HG02763 (cell line): Measurements from ENCODE around the gene EMSY.
"Not testable (repeated sequence)": the region's sequence is repeated elsewhere in the genome, so short reads cannot be mapped to it uniquely, and the experiment has no call there.

ENCODE experiments used
- ATAC-seq: cut with Tn5 transposase; IDR thresholded peaks from one replicate; pipeline ENCODE4 v1.9.1; 2021; ENCODE audit warnings: mild to moderate bottlenecking, moderate library complexity; ENCODE audit not compliant: unreplicated experiment

EMSY gene

DNA sequence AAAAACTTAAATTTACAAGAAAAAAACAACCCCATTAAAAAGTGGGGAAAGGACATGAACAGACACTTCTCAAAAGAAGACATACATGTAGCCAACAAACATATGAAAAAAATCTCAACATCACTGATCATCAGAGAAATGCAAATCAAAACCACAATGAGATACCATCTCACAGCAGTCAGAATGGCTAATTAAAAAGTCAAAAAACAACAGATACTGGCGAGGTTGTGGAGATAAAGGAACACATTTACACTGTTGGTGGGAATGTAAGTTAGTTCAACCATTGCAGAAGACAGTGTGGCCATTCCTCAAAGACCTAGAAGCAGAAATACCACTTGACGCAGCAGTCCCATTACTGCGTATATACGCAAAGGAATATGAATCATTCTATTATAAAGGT lies 150.3 kb downstream of the EMSY start:
- not testable (repeated sequence) for ATAC-seq

DNA sequence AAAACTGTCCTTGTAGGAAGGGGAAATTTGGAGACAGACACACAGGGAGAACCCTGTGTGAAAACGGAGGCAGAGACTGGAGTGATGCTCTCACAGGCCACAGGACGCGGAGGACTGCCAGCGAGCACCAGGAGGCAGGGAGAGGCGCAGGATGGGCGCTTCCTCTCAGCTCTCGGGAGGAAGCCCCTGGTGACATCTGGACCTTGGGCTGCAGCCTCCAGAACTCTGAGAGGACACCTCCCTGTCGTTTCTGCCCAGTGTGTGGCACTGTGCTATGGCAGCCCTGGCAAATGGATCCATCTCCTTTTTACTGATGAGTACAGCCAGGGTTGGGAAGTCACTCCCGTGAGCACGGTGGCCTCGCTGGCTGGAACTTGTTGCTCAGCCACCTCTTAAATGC lies 151.8 kb downstream of the EMSY start:
- no peak for ATAC-seq

DNA sequence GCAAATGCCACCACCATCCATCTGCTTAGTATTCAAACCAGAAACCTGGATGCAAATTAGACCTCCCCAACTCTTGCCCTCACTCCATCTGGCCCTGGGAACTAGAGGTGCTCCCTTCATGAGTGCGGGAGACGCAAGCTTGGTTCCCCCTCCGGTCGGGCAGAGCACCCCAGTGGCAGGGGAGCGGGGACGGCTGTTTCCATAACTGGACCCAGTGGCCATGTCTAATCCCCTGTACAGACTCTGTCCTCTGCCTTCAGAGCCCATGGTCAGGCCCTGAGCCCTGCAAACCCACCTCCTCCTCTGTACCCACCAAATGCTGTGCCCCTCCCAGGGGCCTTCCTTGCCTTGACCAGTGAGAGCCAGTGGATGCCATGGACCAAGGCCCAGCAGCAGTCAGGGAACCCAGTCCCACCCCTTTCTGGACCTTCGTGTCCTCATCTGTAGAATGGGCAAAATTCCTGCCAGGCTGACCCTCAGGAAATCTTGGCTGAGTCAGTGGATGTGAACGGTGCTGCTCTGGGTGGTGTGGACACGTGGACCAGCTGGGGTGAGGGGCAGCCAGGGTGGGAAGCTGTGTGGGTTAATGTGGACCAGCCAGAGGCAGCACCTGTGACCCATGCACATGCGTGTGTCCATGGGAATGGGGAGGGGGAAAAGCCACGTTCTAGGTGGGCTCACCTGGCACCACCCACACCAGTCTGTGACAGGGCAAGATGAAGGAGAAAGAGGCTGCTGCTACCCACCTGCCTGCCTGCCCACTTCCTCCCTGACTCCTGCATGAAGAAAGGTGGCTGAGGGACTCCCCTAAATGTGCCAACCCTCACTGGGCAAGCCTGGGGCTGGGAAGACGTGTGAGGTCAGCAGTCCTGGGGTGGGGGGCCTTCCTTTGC lies 153.0 kb downstream of the EMSY start:
- no peak for ATAC-seq

DNA sequence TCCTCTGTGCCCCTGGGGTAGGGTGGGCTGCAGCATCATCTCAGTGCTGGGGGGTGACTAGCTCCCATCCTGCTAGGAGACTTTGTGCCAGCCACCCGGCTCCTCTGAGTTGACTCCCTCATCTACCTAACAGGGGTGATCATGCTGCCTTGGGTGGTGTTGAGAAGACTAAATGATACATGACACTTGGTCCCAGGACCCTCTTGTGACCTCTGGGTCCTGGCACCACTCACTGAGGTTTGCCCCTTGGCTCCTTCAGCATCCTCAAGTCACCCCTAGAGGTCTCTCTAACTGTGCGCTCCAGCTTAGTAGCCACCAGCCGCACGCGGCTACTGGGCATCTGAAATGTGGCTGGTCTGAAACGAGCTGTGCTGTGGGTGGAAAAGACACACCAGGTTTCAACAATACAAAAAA lies 153.6 kb downstream of the EMSY start:
- no peak for ATAC-seq

DNA sequence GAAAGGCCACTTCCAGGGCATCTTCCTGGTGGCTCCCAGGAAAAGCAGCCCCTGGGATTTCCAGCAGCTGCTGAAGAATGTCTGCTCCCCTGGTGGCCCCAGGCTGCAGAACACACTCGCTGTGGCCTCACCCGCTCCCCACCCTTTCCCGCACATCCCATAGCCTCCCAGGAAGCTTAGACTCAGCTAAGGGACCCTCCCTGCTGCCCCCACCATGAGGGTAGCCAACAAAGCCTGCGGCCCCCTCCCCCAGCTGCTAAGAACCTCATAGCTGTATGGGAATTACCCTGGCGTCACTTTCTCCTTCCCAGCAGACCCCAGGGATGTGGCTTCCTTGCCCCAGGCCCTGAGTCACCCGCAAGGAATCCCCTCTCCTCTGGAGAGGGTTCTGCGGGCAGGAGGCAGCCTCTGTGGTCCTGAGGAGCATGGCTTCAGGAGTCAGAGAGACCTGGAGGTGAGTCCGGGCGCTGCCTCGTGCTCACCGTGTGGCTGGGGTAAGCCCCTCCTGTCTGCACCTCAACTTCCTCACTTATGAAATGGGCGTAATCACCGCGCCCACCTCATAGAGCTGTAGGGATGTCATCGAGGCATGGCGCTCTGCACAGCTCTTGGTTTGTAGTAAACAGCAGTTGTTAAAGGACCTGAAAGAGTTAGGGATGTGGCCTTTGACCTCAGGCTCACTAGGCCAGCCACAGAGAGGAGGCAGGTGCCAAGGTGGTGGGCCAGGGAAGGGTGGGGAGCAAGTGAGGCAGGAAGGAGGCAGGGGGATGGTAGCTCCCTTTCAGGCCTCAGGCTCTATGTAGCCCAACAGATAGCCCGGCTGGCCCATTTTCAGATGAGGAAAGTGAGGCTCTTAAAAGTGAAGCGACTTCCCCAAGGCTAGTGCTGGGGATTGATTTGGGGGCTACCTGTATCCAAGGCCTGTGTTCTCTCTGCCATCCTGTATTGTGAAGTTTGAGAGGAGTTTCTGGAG lies 154.5 kb downstream of the EMSY start:
- no peak for ATAC-seq

GRCh38 chr11:76600124-76600655 lies 155.4 kb downstream of the EMSY start:
- ATAC-seq, result no peak

GRCh38 chr11:76601272-76601671 lies 156.5 kb downstream of the EMSY start:
- ATAC-seq, result no peak

DNA sequence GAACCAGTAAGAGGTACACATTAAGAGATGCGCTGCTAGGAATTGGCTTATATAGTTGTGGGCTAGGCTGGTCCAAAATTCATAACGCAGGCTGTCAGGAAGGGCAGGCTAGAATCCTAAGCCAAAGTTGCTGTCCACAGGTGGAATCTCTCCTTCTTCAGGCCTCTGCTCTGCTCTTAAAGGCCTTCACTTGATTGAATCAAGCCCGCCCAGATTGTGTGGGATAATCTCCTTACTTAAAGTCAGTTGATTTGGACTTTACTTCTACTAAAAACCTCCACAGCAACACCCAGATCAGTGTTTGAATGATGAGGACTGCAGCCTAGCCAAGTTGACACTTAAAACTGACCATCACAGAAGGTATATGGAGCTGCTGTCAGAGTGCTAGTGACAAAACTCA lies 156.9 kb downstream of the EMSY start:
- no peak for ATAC-seq

GRCh38 chr11:76602431-76602861 lies 157.6 kb downstream of the EMSY start:
- no peak for ATAC-seq
